Naive B cell (primary cell): ENCODE data around the gene SOWAHB. TPM values are rescaled to one million over a fixed set of nuclear protein-coding genes. Genes with fewer than 3 reads are reported as not detected.
"Not testable (repeated sequence)": the region's sequence is repeated elsewhere in the genome, so short reads cannot be mapped to it uniquely, and the experiment has no call there.

Experiments used
- ATAC-seq, 2 donors: fragments of 150-1000 bp; cut with Tn5 transposase; 2 replicates each; pipeline ENCODE4 v1.10.0; 2021; ENCODE audit warnings: low read depth in 2 of 2, mild to moderate bottlenecking in 2 of 2, moderate library complexity in 2 of 2
- DNase-seq: peaks from one replicate; pipeline ENCODE4 v3.0.0; 2022
- H3K27ac Mint-ChIP-seq, 6 donors: one replicate each; pipeline ENCODE4 v1.8.0; 2020 to 2022; ENCODE audit warnings: mild to moderate bottlenecking in 6 of 6, mixed read lengths in 6 of 6, moderate library complexity in 5 of 6, inconsistent platforms in 2 of 6
- H3K27me3 Mint-ChIP-seq, 3 donors: one replicate each; pipeline ENCODE4 v1.8.0; 2021 to 2022; ENCODE audit warnings: mixed read lengths in 3 of 3, mild to moderate bottlenecking in 1 of 3
- H3K36me3 Mint-ChIP-seq, 2 donors: one replicate each; pipeline ENCODE4 v1.8.0; 2020 to 2022; ENCODE audit warnings: mixed read lengths in 2 of 2, inconsistent platforms in 1 of 2, mild to moderate bottlenecking in 1 of 2
- H3K4me1 Mint-ChIP-seq, 3 donors: one replicate each; pipeline ENCODE4 v1.8.0; 2020 to 2022; ENCODE audit warnings: mixed read lengths in 3 of 3, inconsistent platforms in 1 of 3, mild to moderate bottlenecking in 1 of 3, moderate library complexity in 1 of 3
- H3K4me3 Mint-ChIP-seq, 8 donors: one replicate each; pipeline ENCODE4 v1.8.0; 2020 to 2022; ENCODE audit warnings: mild to moderate bottlenecking in 8 of 8, mixed read lengths in 8 of 8, moderate library complexity in 8 of 8, inconsistent platforms in 2 of 8
- H3K9me3 Mint-ChIP-seq, 7 donors: one replicate each; pipeline ENCODE4 v1.8.0; 2020 to 2022; ENCODE audit warnings: mixed read lengths in 7 of 7, mild to moderate bottlenecking in 5 of 7, inconsistent platforms in 2 of 7, moderate library complexity in 1 of 7
- polyA plus RNA-seq, 6 donors: library from polyadenylated mRNA; unstranded; fragments of 300-500 nt; fragmentation: Illumina TruSeq; gene quantifications; one replicate each; pipeline ENCODE4 v1.2.3, GENCODE V29; 2021; ENCODE audit warnings: low read depth in 6 of 6

SOWAHB gene
- polyA plus RNA-seq, 6 donors from 2014 or later = not detected

- ATAC-seq (no peak), DNase-seq (no peak)
- no peaks in the 10 kb centered on the region for H3K4me1 Mint-ChIP-seq
- no peak overlapping the region for H3K4me3 Mint-ChIP-seq
- no peak overlapping the region for H3K27ac Mint-ChIP-seq
- H3K9me3 Mint-ChIP-seq = peaks cover 0 to 2% (median 0%) of the 10 kb centered on the region in 7 donors
- no peaks in the 10 kb centered on the region for H3K36me3 Mint-ChIP-seq
- peaks cover 9 to 23% (median 15%) of the 10 kb centered on the region in 3 donors for H3K27me3 Mint-ChIP-seq
Observed at GRCh38 chr4:76886214-76886613, 11.7 kb downstream of the SOWAHB start.

- H3K9me3 Mint-ChIP-seq = peaks cover 0 to 4% (median 0%) of the 10 kb centered on the region in 7 donors
- ATAC-seq (no peak), DNase-seq (no peak)
- H3K36me3 Mint-ChIP-seq = no peaks in the 10 kb centered on the region
- H3K4me1 Mint-ChIP-seq = no peaks in the 10 kb centered on the region
- peaks cover 12 to 32% (median 13%) of the 10 kb centered on the region in 3 donors for H3K27me3 Mint-ChIP-seq
- no peak overlapping the region for H3K27ac Mint-ChIP-seq
- no peak overlapping the region for H3K4me3 Mint-ChIP-seq
Observed at GRCh38 chr4:76883147-76883546, 14.8 kb downstream of the SOWAHB start.

GRCh38 chr4:76882630-76883029 is 15.3 kb downstream of the SOWAHB start:
- Mint-ChIP-seq H3K27me3 (peaks cover 15 to 37% (median 19%) of the 10 kb centered on the region in 3 donors), H3K4me1 (no peaks in the 10 kb centered on the region), H3K36me3 (no peaks in the 10 kb centered on the region), H3K27ac (no peak overlapping the region), H3K9me3 (peaks cover 0 to 4% (median 0%) of the 10 kb centered on the region in 7 donors), H3K4me3 (no peak overlapping the region)
- no peak for ATAC-seq
- DNase-seq = no peak

- H3K36me3 Mint-ChIP-seq = no peaks in the 10 kb centered on the region
- peaks cover 0 to 5% (median 3%) of the 10 kb centered on the region in 7 donors for H3K9me3 Mint-ChIP-seq
- ATAC-seq (no peak), DNase-seq (no peak)
- H3K4me3 Mint-ChIP-seq = no peak overlapping the region
- peaks cover 22 to 42% (median 23%) of the 10 kb centered on the region in 3 donors for H3K27me3 Mint-ChIP-seq
- H3K27ac Mint-ChIP-seq = peak overlapping the region in 1 of 6 donors; percentile 22
- no peaks in the 10 kb centered on the region for H3K4me1 Mint-ChIP-seq
Observed at GRCh38 chr4:76881375-76881774, 16.6 kb downstream of the SOWAHB start.

- no peak for DNase-seq
- Mint-ChIP-seq H3K27me3 (peaks cover 22 to 43% (median 23%) of the 10 kb centered on the region in 3 donors), H3K4me1 (no peaks in the 10 kb centered on the region), H3K9me3 (peaks cover 0 to 5% (median 3%) of the 10 kb centered on the region in 7 donors), H3K36me3 (no peaks in the 10 kb centered on the region), H3K27ac (no peak overlapping the region), H3K4me3 (no peak overlapping the region)
- ATAC-seq = no peak
Observed at GRCh38 chr4:76879731-76880364, 18.1 kb downstream of the SOWAHB start.

- not testable (repeated sequence) for H3K9me3 Mint-ChIP-seq, H3K4me3 Mint-ChIP-seq, ATAC-seq, DNase-seq, H3K36me3 Mint-ChIP-seq, H3K4me1 Mint-ChIP-seq
- Mint-ChIP-seq H3K27ac (peak overlapping the region in 1 of 6 donors; percentile 29), H3K27me3 (peaks cover 22 to 42% (median 23%) of the 10 kb centered on the region in 3 donors)
Observed at GRCh38 chr4:76878641-76879165, 19.2 kb downstream of the SOWAHB start.

GRCh38 chr4:76874176-76874575 is 23.8 kb downstream of the SOWAHB start:
- ATAC-seq (no peak), DNase-seq (no peak)
- Mint-ChIP-seq H3K4me1 (no peaks in the 10 kb centered on the region), H3K27me3 (peaks cover 19 to 28% (median 20%) of the 10 kb centered on the region in 3 donors), H3K36me3 (no peaks in the 10 kb centered on the region), H3K9me3 (peaks cover 0 to 11% (median 5%) of the 10 kb centered on the region in 7 donors), H3K4me3 (no peak overlapping the region), H3K27ac (no peak overlapping the region)

GRCh38 chr4:76873495-76873894 is 24.4 kb downstream of the SOWAHB start:
- DNase-seq (no peak), ATAC-seq (no peak)
- Mint-ChIP-seq H3K4me1 (no peaks in the 10 kb centered on the region), H3K4me3 (no peak overlapping the region), H3K9me3 (peaks cover 0 to 11% (median 5%) of the 10 kb centered on the region in 7 donors), H3K27ac (no peak overlapping the region), H3K27me3 (peaks cover 16 to 22% (median 17%) of the 10 kb centered on the region in 3 donors), H3K36me3 (no peaks in the 10 kb centered on the region)

GRCh38 chr4:76872556-76872955 is 25.4 kb downstream of the SOWAHB start:
- peaks cover 9 to 13% (median 9%) of the 10 kb centered on the region in 3 donors for H3K27me3 Mint-ChIP-seq

GRCh38 chr4:76868780-76869179 is 29.2 kb downstream of the SOWAHB start:
- not testable (repeated sequence) for ATAC-seq, H3K4me1 Mint-ChIP-seq, DNase-seq, H3K4me3 Mint-ChIP-seq, H3K36me3 Mint-ChIP-seq, H3K27ac Mint-ChIP-seq
- Mint-ChIP-seq H3K9me3 (peaks cover 0 to 11% (median 4%) of the 10 kb centered on the region in 7 donors), H3K27me3 (peaks cover 10 to 15% (median 12%) of the 10 kb centered on the region in 3 donors)

More at GRCh38 chr4:76872556-76872955, 25.4 kb downstream of the SOWAHB start:
- Mint-ChIP-seq H3K4me3 (no peak overlapping the region), H3K4me1 (no peaks in the 10 kb centered on the region), H3K36me3 (no peaks in the 10 kb centered on the region), H3K9me3 (peaks cover 0 to 11% (median 5%) of the 10 kb centered on the region in 7 donors), H3K27ac (no peak overlapping the region)
- ATAC-seq (no peak), DNase-seq (no peak)

GRCh38 chr4:76867880-76868655 is 29.9 kb downstream of the SOWAHB start:
- DNase-seq (no peak), ATAC-seq (no peak)
- peaks cover 12 to 15% (median 14%) of the 10 kb centered on the region in 3 donors for H3K27me3 Mint-ChIP-seq
- H3K4me1 Mint-ChIP-seq = no peaks in the 10 kb centered on the region
- no peak overlapping the region for H3K4me3 Mint-ChIP-seq
- peaks cover 0 to 11% (median 5%) of the 10 kb centered on the region in 7 donors for H3K9me3 Mint-ChIP-seq
- H3K27ac Mint-ChIP-seq = no peak overlapping the region
- no peaks in the 10 kb centered on the region for H3K36me3 Mint-ChIP-seq

- H3K36me3 Mint-ChIP-seq = no peaks in the 10 kb centered on the region
- no peak for DNase-seq
- H3K9me3 Mint-ChIP-seq = peaks cover 0 to 11% (median 5%) of the 10 kb centered on the region in 7 donors
- peak overlapping the region in 1 of 6 donors; percentile 73 for H3K27ac Mint-ChIP-seq
- H3K27me3 Mint-ChIP-seq = peaks cover 7 to 15% (median 14%) of the 10 kb centered on the region in 3 donors
- H3K4me3 Mint-ChIP-seq = no peak overlapping the region
- H3K4me1 Mint-ChIP-seq = no peaks in the 10 kb centered on the region
- ATAC-seq = no peak
Observed at GRCh38 chr4:76867377-76867776, 30.6 kb downstream of the SOWAHB start.

- DNase-seq (no peak), ATAC-seq (no peak)
- Mint-ChIP-seq H3K27ac (no peak overlapping the region), H3K4me3 (no peak overlapping the region), H3K4me1 (no peaks in the 10 kb centered on the region), H3K27me3 (peaks cover 9 to 15% (median 14%) of the 10 kb centered on the region in 3 donors), H3K36me3 (no peaks in the 10 kb centered on the region), H3K9me3 (peaks cover 0 to 11% (median 5%) of the 10 kb centered on the region in 7 donors)
Observed at GRCh38 chr4:76866641-76867040, 31.3 kb downstream of the SOWAHB start.
